ENCODE data around the gene FAM47E. TPM values are rescaled to one million over a fixed set of nuclear protein-coding genes. Genes with fewer than 3 reads are reported as not detected.

The FAM47E gene
- total and polyA plus RNA-seq, 2 of the 13 experiments (the other 11 are each of a cell fraction or from before 2014, with no cell fraction given) = 0.33 to 0.66 TPM

DNA sequence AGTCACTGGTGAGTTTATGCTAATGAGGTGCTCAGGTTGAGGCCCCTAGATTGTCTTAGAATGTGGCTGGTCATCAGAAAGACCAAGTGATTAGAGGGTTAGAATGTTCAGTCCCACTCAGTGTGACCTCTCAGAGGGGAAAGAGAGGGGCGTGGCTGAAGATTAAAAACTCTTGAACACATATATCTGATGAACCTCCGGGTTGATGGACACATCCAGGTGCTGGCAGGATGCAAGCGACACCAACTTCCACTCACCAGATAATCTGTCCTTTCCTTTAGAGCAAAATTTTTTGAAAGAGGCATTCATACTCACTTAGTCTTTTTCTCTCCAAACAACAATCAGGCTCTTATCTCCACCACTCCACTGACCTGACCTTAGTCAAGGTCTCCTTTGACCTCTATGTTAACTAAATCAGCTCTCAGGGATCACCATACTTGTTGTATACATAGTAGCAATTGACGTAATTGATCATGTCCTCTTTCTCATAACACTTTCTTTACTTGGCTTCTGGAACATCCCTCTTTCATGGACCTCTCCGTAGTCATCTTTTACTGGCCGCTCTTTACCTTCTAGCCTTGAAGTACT lies 14.2 kb downstream of the FAM47E start (continued):
- TF ChIP-seq, protein P1, sequence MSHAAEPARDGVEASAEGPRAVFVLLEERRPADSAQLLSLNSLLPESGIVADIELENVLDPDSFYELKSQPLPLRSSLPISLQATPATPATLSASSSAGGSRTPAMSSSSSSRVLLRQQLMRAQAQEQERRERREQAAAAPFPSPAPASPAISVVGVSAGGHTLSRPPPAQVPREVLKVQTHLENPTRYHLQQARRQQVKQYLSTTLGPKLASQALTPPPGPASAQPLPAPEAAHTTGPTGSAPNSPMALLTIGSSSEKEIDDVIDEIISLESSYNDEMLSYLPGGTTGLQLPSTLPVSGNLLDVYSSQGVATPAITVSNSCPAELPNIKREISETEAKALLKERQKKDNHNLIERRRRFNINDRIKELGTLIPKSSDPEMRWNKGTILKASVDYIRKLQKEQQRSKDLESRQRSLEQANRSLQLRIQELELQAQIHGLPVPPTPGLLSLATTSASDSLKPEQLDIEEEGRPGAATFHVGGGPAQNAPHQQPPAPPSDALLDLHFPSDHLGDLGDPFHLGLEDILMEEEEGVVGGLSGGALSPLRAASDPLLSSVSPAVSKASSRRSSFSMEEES (CRISPR knock-in tag; IDR thresholded peaks at IDR 0.05) = no peak
- TF ChIP-seq RXRB (CRISPR knock-in tag; IDR thresholded peaks at IDR 0.05; ENCODE audit: borderline replicate concordance) (peak; percentile 69; the same call in 1 of the 2 replicates), TBX2 (CRISPR knock-in tag; IDR thresholded peaks at IDR 0.05; ENCODE audit: borderline replicate concordance) (peak; percentile 40; the same call in 1 of the 2 replicates), FOXP1 (IDR thresholded peaks at IDR 0.05) (no peak), FOXP1 (CRISPR knock-in tag; IDR thresholded peaks at IDR 0.05) (peak; percentile 31; the same call in 1 of the 2 replicates), ZNF569 (CRISPR knock-in tag; IDR thresholded peaks at IDR 0.05; ENCODE audit: borderline replicate concordance) (no peak), BCL6 (CRISPR knock-in tag; IDR thresholded peaks at IDR 0.05) (peak; percentile 51; the same call in 1 of the 2 replicates), SMARCE1 (IDR thresholded peaks at IDR 0.05; ENCODE audit: borderline replicate concordance) (no peak)
- TF ChIP-seq, protein P2, sequence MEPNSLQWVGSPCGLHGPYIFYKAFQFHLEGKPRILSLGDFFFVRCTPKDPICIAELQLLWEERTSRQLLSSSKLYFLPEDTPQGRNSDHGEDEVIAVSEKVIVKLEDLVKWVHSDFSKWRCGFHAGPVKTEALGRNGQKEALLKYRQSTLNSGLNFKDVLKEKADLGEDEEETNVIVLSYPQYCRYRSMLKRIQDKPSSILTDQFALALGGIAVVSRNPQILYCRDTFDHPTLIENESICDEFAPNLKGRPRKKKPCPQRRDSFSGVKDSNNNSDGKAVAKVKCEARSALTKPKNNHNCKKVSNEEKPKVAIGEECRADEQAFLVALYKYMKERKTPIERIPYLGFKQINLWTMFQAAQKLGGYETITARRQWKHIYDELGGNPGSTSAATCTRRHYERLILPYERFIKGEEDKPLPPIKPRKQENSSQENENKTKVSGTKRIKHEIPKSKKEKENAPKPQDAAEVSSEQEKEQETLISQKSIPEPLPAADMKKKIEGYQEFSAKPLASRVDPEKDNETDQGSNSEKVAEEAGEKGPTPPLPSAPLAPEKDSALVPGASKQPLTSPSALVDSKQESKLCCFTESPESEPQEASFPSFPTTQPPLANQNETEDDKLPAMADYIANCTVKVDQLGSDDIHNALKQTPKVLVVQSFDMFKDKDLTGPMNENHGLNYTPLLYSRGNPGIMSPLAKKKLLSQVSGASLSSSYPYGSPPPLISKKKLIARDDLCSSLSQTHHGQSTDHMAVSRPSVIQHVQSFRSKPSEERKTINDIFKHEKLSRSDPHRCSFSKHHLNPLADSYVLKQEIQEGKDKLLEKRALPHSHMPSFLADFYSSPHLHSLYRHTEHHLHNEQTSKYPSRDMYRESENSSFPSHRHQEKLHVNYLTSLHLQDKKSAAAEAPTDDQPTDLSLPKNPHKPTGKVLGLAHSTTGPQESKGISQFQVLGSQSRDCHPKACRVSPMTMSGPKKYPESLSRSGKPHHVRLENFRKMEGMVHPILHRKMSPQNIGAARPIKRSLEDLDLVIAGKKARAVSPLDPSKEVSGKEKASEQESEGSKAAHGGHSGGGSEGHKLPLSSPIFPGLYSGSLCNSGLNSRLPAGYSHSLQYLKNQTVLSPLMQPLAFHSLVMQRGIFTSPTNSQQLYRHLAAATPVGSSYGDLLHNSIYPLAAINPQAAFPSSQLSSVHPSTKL (CRISPR knock-in tag; IDR thresholded peaks at IDR 0.05) = peak; percentile 79
- TF ChIP-seq, protein P3, sequence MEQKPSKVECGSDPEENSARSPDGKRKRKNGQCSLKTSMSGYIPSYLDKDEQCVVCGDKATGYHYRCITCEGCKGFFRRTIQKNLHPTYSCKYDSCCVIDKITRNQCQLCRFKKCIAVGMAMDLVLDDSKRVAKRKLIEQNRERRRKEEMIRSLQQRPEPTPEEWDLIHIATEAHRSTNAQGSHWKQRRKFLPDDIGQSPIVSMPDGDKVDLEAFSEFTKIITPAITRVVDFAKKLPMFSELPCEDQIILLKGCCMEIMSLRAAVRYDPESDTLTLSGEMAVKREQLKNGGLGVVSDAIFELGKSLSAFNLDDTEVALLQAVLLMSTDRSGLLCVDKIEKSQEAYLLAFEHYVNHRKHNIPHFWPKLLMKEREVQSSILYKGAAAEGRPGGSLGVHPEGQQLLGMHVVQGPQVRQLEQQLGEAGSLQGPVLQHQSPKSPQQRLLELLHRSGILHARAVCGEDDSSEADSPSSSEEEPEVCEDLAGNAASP (CRISPR knock-in tag; IDR thresholded peaks at IDR 0.05; ENCODE audit: borderline replicate concordance) = peak; percentile 38; the same call in 1 of the 2 replicates
- TF ChIP-seq, protein P4, sequence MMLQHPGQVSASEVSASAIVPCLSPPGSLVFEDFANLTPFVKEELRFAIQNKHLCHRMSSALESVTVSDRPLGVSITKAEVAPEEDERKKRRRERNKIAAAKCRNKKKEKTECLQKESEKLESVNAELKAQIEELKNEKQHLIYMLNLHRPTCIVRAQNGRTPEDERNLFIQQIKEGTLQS (CRISPR knock-in tag; IDR thresholded peaks at IDR 0.05) = no peak
- TF ChIP-seq, protein P5, sequence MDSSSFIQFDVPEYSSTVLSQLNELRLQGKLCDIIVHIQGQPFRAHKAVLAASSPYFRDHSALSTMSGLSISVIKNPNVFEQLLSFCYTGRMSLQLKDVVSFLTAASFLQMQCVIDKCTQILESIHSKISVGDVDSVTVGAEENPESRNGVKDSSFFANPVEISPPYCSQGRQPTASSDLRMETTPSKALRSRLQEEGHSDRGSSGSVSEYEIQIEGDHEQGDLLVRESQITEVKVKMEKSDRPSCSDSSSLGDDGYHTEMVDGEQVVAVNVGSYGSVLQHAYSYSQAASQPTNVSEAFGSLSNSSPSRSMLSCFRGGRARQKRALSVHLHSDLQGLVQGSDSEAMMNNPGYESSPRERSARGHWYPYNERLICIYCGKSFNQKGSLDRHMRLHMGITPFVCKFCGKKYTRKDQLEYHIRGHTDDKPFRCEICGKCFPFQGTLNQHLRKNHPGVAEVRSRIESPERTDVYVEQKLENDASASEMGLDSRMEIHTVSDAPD (CRISPR knock-in tag; IDR thresholded peaks at IDR 0.05) = no peak
- TF ChIP-seq, protein P6, sequence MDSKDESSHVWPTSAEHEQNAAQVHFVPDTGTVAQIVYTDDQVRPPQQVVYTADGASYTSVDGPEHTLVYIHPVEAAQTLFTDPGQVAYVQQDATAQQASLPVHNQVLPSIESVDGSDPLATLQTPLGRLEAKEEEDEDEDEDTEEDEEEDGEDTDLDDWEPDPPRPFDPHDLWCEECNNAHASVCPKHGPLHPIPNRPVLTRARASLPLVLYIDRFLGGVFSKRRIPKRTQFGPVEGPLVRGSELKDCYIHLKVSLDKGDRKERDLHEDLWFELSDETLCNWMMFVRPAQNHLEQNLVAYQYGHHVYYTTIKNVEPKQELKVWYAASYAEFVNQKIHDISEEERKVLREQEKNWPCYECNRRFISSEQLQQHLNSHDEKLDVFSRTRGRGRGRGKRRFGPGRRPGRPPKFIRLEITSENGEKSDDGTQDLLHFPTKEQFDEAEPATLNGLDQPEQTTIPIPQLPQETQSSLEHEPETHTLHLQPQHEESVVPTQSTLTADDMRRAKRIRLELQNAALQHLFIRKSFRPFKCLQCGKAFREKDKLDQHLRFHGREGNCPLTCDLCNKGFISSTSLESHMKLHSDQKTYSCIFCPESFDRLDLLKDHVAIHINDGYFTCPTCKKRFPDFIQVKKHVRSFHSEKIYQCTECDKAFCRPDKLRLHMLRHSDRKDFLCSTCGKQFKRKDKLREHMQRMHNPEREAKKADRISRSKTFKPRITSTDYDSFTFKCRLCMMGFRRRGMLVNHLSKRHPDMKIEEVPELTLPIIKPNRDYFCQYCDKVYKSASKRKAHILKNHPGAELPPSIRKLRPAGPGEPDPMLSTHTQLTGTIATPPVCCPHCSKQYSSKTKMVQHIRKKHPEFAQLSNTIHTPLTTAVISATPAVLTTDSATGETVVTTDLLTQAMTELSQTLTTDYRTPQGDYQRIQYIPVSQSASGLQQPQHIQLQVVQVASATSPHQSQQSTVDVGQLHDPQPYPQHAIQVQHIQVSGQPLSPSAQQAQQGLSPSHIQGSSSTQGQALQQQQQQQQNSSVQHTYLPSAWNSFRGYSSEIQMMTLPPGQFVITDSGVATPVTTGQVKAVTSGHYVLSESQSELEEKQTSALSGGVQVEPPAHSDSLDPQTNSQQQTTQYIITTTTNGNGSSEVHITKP (CRISPR knock-in tag; IDR thresholded peaks at IDR 0.05; ENCODE audit: low read depth) = no peak
- TF ChIP-seq, protein P7, sequence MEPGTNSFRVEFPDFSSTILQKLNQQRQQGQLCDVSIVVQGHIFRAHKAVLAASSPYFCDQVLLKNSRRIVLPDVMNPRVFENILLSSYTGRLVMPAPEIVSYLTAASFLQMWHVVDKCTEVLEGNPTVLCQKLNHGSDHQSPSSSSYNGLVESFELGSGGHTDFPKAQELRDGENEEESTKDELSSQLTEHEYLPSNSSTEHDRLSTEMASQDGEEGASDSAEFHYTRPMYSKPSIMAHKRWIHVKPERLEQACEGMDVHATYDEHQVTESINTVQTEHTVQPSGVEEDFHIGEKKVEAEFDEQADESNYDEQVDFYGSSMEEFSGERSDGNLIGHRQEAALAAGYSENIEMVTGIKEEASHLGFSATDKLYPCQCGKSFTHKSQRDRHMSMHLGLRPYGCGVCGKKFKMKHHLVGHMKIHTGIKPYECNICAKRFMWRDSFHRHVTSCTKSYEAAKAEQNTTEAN (CRISPR knock-in tag; conservative IDR thresholded peaks at IDR 0.05) = no peak
